WTC11 (cell line): ENCODE results near the gene NT5DC1. TPM values are rescaled to one million over a fixed set of nuclear protein-coding genes. Genes with fewer than 3 reads are reported as not detected.

ENCODE experiments used
- ATAC-seq: fragments of 200-7000 bp; cut with Tn5 transposase; 2 replicates; pipeline ENCODE4 v1.10.0; 2021; ENCODE audit warnings: mild to moderate bottlenecking, moderate library complexity
- CTCF ChIA-PET: fragments of 300-600 bp; sonication (Branson Sonifier 250); formaldehyde crosslinking; loops from one replicate; lab custom pipeline; 2021; ENCODE audit warnings: antibody characterized with exemption; lab: Charles Lee
- POLR2A ChIA-PET: fragments of 350-600 bp; sonication (Branson Sonifier 250); formaldehyde crosslinking; loops from one replicate; lab custom pipeline; 2021; ENCODE audit warnings: antibody characterized with exemption; lab: Charles Lee
- DNase-seq: peaks from one replicate; pipeline ENCODE4 v3.0.0; 2021; ENCODE audit warnings: low spot score
- H3K27ac Mint-ChIP-seq: 2 replicates; pipeline ENCODE4 v1.8.0; 2021; ENCODE audit warnings: mixed read lengths
- H3K27me3 Mint-ChIP-seq: 2 replicates; pipeline ENCODE4 v1.8.0; 2021; ENCODE audit warnings: low read depth, mild to moderate bottlenecking, moderate library complexity, mixed read lengths
- H3K36me3 Mint-ChIP-seq: 2 replicates; pipeline ENCODE4 v1.8.0; 2021; ENCODE audit warnings: mixed read lengths
- H3K4me1 Mint-ChIP-seq: 2 replicates; pipeline ENCODE4 v1.8.0; 2022; ENCODE audit warnings: mixed read lengths
- H3K4me3 Mint-ChIP-seq: 2 replicates; pipeline ENCODE4 v1.8.0; 2021; ENCODE audit warnings: mild to moderate bottlenecking, moderate library complexity, mixed read lengths
- H3K9me3 Mint-ChIP-seq: 2 replicates; pipeline ENCODE4 v1.8.0; 2021; ENCODE audit warnings: mixed read lengths
- AFF4 ChIP-seq: sonication (generic); formaldehyde crosslinking; IDR thresholded peaks from 2 replicates; pipeline ENCODE4 v1.8.1; 2023; ENCODE audit warnings: mild to moderate bottlenecking, missing genetic modification reagents, borderline replicate concordance
- EMX1 ChIP-seq: fragments of 250-450 bp; sonication (Bioruptor Pico); IDR thresholded peaks from 2 replicates; pipeline ENCODE4 v1.8.0; 2021; ENCODE audit warnings: mild to moderate bottlenecking
- ETV6 ChIP-seq: sonication (generic); formaldehyde crosslinking; IDR thresholded peaks from 2 replicates; pipeline ENCODE4 v1.8.1; 2022; ENCODE audit warnings: mild to moderate bottlenecking, missing genetic modification reagents
- FOXK1 ChIP-seq: sonication (generic); formaldehyde crosslinking; IDR thresholded peaks from 2 replicates; pipeline ENCODE4 v1.8.0; 2022; ENCODE audit warnings: mild to moderate bottlenecking, moderate library complexity, missing genetic modification reagents
- FOXP1 ChIP-seq: sonication (generic); formaldehyde crosslinking; IDR thresholded peaks from 2 replicates; pipeline ENCODE4 v1.8.0; 2022; ENCODE audit warnings: missing genetic modification reagents, mild to moderate bottlenecking, moderate library complexity, borderline replicate concordance
- HMGA2 ChIP-seq: fragments of 250-450 bp; sonication (Bioruptor Pico); IDR thresholded peaks from 2 replicates; pipeline ENCODE4 v1.4.0; 2021; ENCODE audit warnings: mild to moderate bottlenecking, moderate library complexity
- KAT7 ChIP-seq: sonication (generic); formaldehyde crosslinking; IDR thresholded peaks from 2 replicates; pipeline ENCODE4 v1.8.1; 2023; ENCODE audit warnings: missing genetic modification reagents, mild to moderate bottlenecking, borderline replicate concordance
- NR3C1 ChIP-seq: sonication (generic); formaldehyde crosslinking; conservative IDR thresholded peaks from 2 replicates; pipeline ENCODE4 v1.8.1; 2023; ENCODE audit warnings: low read depth, mild to moderate bottlenecking, missing genetic modification reagents
- OVOL2 ChIP-seq: fragments of 250-450 bp; sonication (Bioruptor Pico); IDR thresholded peaks from 2 replicates; pipeline ENCODE4 v1.9.0; 2021; ENCODE audit warnings: mild to moderate bottlenecking, borderline replicate concordance
- RELA ChIP-seq: sonication (generic); formaldehyde crosslinking; IDR thresholded peaks from 2 replicates; pipeline ENCODE4 v1.8.1; 2022; ENCODE audit warnings: missing genetic modification reagents, mild to moderate bottlenecking, borderline replicate concordance
- TCF7 ChIP-seq: sonication (generic); formaldehyde crosslinking; IDR thresholded peaks from 2 replicates; pipeline ENCODE4 v1.8.0; 2022; ENCODE audit warnings: mild to moderate bottlenecking, low read depth, missing genetic modification reagents, moderate library complexity
- TEAD1 ChIP-seq: sonication (generic); formaldehyde crosslinking; IDR thresholded peaks from 2 replicates; pipeline ENCODE4 v1.8.0; 2022; ENCODE audit warnings: mild to moderate bottlenecking, missing genetic modification reagents
- ZNF281 ChIP-seq: sonication (generic); formaldehyde crosslinking; IDR thresholded peaks from 2 replicates; pipeline ENCODE4 v1.8.0; 2023; ENCODE audit warnings: mild to moderate bottlenecking, missing genetic modification reagents
- ZNF396 ChIP-seq: fragments of 250-450 bp; sonication (Bioruptor Pico); IDR thresholded peaks from 2 replicates; pipeline ENCODE4 v1.8.0; 2021; ENCODE audit warnings: mild to moderate bottlenecking, moderate library complexity, borderline replicate concordance
- total RNA-seq: library from RNA; stranded (reverse); gene quantifications from 3 replicates; pipeline ENCODE4 v1.2.3, GENCODE V29; 2021
- TF ChIP-seq, protein P1 (sequence below): sonication (generic); formaldehyde crosslinking; conservative IDR thresholded peaks from 2 replicates; pipeline ENCODE4 v1.8.1; 2023; ENCODE audit warnings: mild to moderate bottlenecking, low read depth, missing genetic modification reagents, moderate library complexity
- TF ChIP-seq, protein P2 (sequence below): sonication (generic); formaldehyde crosslinking; IDR thresholded peaks from 2 replicates; pipeline ENCODE4 v1.8.1; 2023; ENCODE audit warnings: mild to moderate bottlenecking, missing genetic modification reagents, moderate library complexity
- TF ChIP-seq, protein P3 (sequence below): sonication (generic); formaldehyde crosslinking; IDR thresholded peaks from 2 replicates; pipeline ENCODE4 v1.8.0; 2022; ENCODE audit warnings: mild to moderate bottlenecking, missing genetic modification reagents

Gene NT5DC1
- total RNA-seq, 1 experiment from 2014 or later = 67.9 TPM

DNA sequence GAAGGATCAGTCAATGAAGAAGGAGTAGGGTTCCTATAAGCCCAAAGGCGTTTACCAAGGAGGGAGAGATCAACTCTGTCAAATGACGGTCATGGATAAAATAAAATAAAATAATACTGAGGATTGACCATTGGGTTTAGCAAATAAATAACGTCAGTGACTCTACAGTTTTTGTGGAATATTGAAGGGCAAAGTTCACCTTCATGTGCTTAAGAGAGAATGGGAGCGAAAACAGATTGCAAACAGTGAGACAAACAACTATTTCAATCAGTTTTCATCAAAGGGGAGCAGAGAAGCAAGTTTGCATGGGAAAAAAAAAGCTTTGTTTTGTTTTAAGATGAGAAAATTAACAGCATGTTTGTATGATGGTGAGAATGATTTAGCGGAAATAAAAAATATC lies 17.6 kb upstream of the NT5DC1 start:
- H3K4me1 Mint-ChIP-seq = no peaks in the 10 kb centered on the region
- H3K27me3 Mint-ChIP-seq = no peaks in the 10 kb centered on the region; the same call in 1 of the 2 replicates
- H3K4me3 Mint-ChIP-seq = no peak overlapping the region
- no peaks in the 10 kb centered on the region for H3K9me3 Mint-ChIP-seq
- TF ChIP-seq EMX1 (CRISPR knock-in tag) (no peak), TEAD1 (CRISPR knock-in tag) (no peak), RELA (CRISPR knock-in tag) (no peak), AFF4 (no peak), FOXK1 (CRISPR knock-in tag) (no peak), TCF7 (CRISPR knock-in tag) (no peak), ZNF281 (CRISPR knock-in tag) (no peak), OVOL2 (CRISPR knock-in tag) (no peak), NR3C1 (CRISPR knock-in tag) (no peak), HMGA2 (CRISPR knock-in tag) (no peak), KAT7 (CRISPR knock-in tag) (no peak), ZNF396 (CRISPR knock-in tag) (no peak), ETV6 (CRISPR knock-in tag) (no peak), FOXP1 (CRISPR knock-in tag) (no peak)
- TF ChIP-seq, protein P1, sequence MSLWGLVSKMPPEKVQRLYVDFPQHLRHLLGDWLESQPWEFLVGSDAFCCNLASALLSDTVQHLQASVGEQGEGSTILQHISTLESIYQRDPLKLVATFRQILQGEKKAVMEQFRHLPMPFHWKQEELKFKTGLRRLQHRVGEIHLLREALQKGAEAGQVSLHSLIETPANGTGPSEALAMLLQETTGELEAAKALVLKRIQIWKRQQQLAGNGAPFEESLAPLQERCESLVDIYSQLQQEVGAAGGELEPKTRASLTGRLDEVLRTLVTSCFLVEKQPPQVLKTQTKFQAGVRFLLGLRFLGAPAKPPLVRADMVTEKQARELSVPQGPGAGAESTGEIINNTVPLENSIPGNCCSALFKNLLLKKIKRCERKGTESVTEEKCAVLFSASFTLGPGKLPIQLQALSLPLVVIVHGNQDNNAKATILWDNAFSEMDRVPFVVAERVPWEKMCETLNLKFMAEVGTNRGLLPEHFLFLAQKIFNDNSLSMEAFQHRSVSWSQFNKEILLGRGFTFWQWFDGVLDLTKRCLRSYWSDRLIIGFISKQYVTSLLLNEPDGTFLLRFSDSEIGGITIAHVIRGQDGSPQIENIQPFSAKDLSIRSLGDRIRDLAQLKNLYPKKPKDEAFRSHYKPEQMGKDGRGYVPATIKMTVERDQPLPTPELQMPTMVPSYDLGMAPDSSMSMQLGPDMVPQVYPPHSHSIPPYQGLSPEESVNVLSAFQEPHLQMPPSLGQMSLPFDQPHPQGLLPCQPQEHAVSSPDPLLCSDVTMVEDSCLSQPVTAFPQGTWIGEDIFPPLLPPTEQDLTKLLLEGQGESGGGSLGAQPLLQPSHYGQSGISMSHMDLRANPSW (CRISPR knock-in tag) = no peak
- TF ChIP-seq, protein P2, sequence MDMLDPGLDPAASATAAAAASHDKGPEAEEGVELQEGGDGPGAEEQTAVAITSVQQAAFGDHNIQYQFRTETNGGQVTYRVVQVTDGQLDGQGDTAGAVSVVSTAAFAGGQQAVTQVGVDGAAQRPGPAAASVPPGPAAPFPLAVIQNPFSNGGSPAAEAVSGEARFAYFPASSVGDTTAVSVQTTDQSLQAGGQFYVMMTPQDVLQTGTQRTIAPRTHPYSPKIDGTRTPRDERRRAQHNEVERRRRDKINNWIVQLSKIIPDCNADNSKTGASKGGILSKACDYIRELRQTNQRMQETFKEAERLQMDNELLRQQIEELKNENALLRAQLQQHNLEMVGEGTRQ (CRISPR knock-in tag) = no peak
- TF ChIP-seq, protein P3, sequence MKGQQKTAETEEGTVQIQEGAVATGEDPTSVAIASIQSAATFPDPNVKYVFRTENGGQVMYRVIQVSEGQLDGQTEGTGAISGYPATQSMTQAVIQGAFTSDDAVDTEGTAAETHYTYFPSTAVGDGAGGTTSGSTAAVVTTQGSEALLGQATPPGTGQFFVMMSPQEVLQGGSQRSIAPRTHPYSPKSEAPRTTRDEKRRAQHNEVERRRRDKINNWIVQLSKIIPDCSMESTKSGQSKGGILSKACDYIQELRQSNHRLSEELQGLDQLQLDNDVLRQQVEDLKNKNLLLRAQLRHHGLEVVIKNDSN (CRISPR knock-in tag) = no peak
- TF ChIP-seq, all 79 proteins: peak for 0
- no peaks in the 10 kb centered on the region for H3K36me3 Mint-ChIP-seq
- CTCF ChIA-PET = no interaction called here
- no peak overlapping the region for H3K27ac Mint-ChIP-seq
- ATAC-seq (no peak), DNase-seq (no peak)
- POLR2A ChIA-PET = no interaction called here
